GM21528 (cell line): ENCODE results near the gene OR1E2.
"Not testable (repeated sequence)": the region's sequence is repeated elsewhere in the genome, so short reads cannot be mapped to it uniquely, and the experiment has no call there.

Experiments used
- ATAC-seq: cut with Tn5 transposase; IDR thresholded peaks from one replicate; pipeline ENCODE4 v1.9.1; 2021; ENCODE audit warnings: mild to moderate bottlenecking, moderate library complexity; ENCODE audit not compliant: unreplicated experiment, low FRiP score

The OR1E2 gene

DNA sequence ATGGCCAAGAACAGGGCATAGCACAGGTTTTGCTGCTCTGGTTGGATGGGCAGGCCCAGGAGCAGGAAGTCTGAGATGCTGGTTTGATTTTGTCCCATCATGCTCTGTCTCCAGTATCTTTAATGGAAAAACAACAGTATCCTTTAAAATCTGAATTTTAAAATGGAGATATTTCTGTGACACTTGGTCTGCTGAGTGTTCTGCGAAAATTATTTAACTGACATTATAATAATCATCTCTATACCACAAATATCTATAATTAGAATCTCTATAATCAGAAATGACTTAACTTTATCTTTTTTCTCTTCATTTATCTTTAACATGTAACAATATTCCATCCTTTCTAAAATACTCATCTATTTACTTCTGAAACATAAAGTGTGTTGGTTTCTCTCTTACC, 35.3 kb downstream of the OR1E2 start, which contains the start of gene OR1E1:
OR1E1 (minus strand) TSS at position 101 of the 400 bp plus-strand sequence; CDS start at position 101, 0 bp downstream.
- no peak for ATAC-seq

DNA sequence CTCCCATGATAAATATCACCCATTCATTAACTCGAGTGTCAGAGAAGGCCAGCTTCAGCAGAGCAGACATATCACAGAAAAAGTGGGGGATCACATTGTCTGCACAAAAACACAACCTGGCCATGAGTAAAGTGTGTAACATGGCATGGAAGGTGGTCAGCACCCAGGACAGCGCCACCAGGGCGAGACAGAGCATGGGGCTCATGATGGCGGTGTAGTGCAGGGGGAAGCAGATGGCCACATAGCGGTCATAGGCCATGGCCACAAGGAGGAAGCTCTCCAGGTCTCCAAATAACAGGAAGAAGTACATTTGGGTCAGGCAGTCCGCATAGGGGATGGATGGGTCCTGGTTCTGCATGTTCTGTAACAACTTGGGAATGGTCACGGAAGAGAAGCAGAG, 35.8 kb downstream of the OR1E2 start:
- ATAC-seq = not testable (repeated sequence)

DNA sequence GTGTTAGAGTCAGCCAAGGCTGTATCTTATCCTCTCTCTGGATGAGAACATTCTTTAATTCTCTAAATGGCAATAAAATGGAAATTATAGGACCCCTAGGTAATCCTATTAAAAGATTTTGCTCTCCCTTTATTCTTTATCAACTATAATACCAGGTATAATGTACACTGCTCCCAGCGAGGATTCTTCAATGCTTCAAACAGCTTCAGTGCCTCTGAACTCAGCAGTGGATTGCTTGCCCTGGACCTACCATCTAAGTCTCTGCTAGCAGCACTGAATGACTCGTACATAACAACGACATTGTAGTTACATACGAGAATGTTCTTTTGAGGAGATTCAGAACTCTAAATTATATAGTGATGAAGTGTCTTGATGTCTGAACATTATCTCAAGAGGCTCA, 43.9 kb downstream of the OR1E2 start:
- ATAC-seq = no peak

DNA sequence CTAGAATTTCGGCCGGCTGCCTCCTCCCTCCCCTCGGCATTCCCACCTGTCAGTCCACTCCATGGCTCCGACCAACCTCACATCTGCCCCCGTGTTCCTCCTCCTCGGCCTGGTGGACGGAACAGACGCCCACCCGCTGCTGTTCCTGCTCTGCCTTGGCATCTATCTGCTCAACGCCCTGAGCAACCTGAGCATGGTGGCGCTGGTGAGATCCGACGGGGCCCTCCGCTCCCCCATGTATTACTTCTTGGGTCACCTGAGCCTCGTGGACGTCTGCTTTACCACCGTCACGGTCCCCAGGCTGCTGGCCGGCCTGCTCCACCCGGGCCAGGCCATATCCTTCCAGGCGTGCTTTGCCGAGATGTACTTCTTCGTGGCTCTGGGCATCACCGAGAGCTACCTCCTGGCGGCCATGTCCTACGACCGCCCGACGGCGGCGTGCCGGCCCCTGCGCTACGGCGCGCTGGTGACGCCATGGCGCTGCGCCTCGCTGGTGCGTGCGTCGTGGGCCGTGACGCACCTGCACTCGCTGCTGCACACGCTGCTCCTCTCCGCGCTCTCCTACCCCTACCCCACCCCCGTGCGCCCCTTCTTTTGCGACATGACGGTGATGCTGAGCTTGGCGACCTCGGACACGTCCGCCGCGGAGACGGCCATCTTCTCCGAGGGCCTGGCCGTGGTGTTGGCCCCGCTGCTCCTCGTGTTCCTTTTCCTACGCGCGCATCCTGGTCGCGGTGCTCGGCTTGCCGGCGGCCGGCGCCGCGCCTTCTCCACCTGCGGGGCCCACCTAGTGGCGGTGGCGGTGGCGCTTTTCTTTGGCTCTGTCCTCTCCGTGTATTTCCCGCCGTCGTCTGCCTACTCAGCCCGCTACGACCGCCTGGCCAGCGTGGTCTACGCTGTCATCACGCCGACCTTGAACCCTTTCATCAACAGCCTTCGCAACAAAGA, 47.5 kb downstream of the OR1E2 start, which contains the start of gene OR3A2:
OR3A2 (minus strand) TSS at position 440 of the 948 bp plus-strand sequence.
- ATAC-seq = no peak
